A673 (cell line): ENCODE measurements around the gene ADAMTS3.

ENCODE experiments used
- CTCF ChIP-seq: fragments of 300-800, 200-600 bp; sonication (generic); conservative IDR thresholded peaks from 2 replicates; pipeline ENCODE4 v1.5.1; 2017; ENCODE audit warnings: low read depth, mild to moderate bottlenecking, antibody characterized with exemption, low read length, moderate library complexity, mixed read lengths
- EZH2 ChIP-seq: fragments of 200-600 bp; sonication (generic); IDR thresholded peaks from 2 replicates; pipeline ENCODE4 v1.6.1; 2017; ENCODE audit warnings: borderline replicate concordance, low read depth, mild to moderate bottlenecking, mixed read lengths, antibody characterized with exemption, low read length; ENCODE audit not compliant: poor library complexity, severe bottlenecking

- no peak for TF ChIP-seq EZH2
- no peak for TF ChIP-seq CTCF
Measured at GRCh38 chr4:72484981-72485380, 84.0 kb downstream of the ADAMTS3 start.
